ENCODE measurements around the gene NPVF. TPM values are rescaled to one million over a fixed set of nuclear protein-coding genes. Genes with fewer than 3 reads are reported as not detected.

The NPVF gene
- polyA plus RNA-seq, 3 donors, result not detected

DNA sequence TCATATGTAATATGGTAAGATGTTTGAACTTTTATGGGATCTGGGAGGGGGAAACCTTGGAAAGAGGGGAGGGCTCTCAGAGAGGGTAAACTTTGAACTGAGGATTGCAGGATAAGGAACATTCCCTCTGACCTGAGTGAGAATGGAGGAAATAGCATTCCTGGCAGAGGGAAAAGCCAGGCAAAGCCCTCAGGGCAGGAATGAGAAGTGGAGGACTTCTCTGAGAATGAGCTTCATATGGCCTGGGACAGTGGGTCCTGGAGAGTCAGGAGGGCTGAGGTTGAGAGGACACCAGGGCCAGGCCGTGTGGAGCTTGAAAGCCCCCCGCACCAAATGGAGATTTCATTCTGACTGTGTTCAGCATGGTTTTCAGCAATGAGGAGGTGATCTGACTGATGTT is 34.2 kb downstream of the NPVF start:
- Histone ChIP-seq H2AFZ (ENCODE audit: insufficient read depth, low read depth, low read length, poor library complexity, severe bottlenecking) (no peak overlapping the region), H3K9ac (ENCODE audit: insufficient read depth, low read length, poor library complexity, severe bottlenecking) (no peak overlapping the region), H3K9me3 (replicated peaks in 1 of 2; ENCODE audit: control insufficient read depth in 1 of 2, insufficient read depth in 1 of 2, low read length in 2 of 2) (peaks cover 0 to 4% of the 10 kb centered on the region in 2 donors), H3K27ac (ENCODE audit: low read depth in 1 of 2, low read length in 2 of 2) (no peak overlapping the region), H3K4me3 (replicated peaks in 1 of 3; ENCODE audit: low read depth in 2 of 3, low read length in 3 of 3) (no peak overlapping the region), H3K4me2 (replicated peaks; ENCODE audit: extremely low read depth, low read length, poor library complexity, severe bottlenecking) (no peak overlapping the region), H3K4me1 (ENCODE audit: control insufficient read depth in 1 of 2, insufficient read depth in 2 of 2, low read length in 2 of 2) (no peaks in the 10 kb centered on the region), H3K36me3 (replicated peaks in 1 of 2; ENCODE audit: control insufficient read depth in 1 of 2, insufficient read depth in 2 of 2, low read length in 2 of 2) (no peaks in the 10 kb centered on the region), H3K79me2 (ENCODE audit: insufficient read depth, low read length) (no peaks in the 10 kb centered on the region), H4K20me1 (ENCODE audit: insufficient read depth, low read length) (no peaks in the 10 kb centered on the region), H3K27me3 (ENCODE audit: control insufficient read depth in 2 of 2, insufficient read depth in 2 of 2, low read length in 2 of 2) (no peaks in the 10 kb centered on the region)
- TF ChIP-seq CTCF (IDR thresholded peaks at IDR 0.05), result no peak
- no peak for DNase-seq
- peaks cover 3 to 11% (median 4%) of the 10 kb centered on the region in 3 donors for H3K27me3 Mint-ChIP-seq (ENCODE audit: low read depth in 3 of 3)
- H3K4me1 Mint-ChIP-seq, result no peaks in the 10 kb centered on the region
- H3K36me3 Mint-ChIP-seq, result no peaks in the 10 kb centered on the region
- intact Hi-C loops (cut with micrococcal nuclease), result no loop called here
- no peak overlapping the region for H3K4me3 Mint-ChIP-seq
- 91% methylated on average over 2 of the region's 2 CpGs for WGBS (ENCODE audit: insufficient coverage)
- H3K27ac Mint-ChIP-seq, result no peak overlapping the region
- peaks cover 0 to 14% (median 9%) of the 10 kb centered on the region in 7 donors for H3K9me3 Mint-ChIP-seq

GRCh38 chr7:25192043-25192442 is 36.2 kb downstream of the NPVF start:
- Histone ChIP-seq H3K36me3 (replicated peaks in 1 of 2; ENCODE audit: control insufficient read depth in 1 of 2, insufficient read depth in 2 of 2, low read length in 2 of 2) (no peaks in the 10 kb centered on the region), H3K79me2 (ENCODE audit: insufficient read depth, low read length) (no peaks in the 10 kb centered on the region), H3K4me1 (ENCODE audit: control insufficient read depth in 1 of 2, insufficient read depth in 2 of 2, low read length in 2 of 2) (no peaks in the 10 kb centered on the region), H3K9ac (ENCODE audit: insufficient read depth, low read length, poor library complexity, severe bottlenecking) (no peak overlapping the region), H3K27ac (ENCODE audit: low read depth in 1 of 2, low read length in 2 of 2) (no peak overlapping the region), H2AFZ (ENCODE audit: insufficient read depth, low read depth, low read length, poor library complexity, severe bottlenecking) (no peak overlapping the region), H3K27me3 (ENCODE audit: control insufficient read depth in 2 of 2, insufficient read depth in 2 of 2, low read length in 2 of 2) (no peaks in the 10 kb centered on the region), H4K20me1 (ENCODE audit: insufficient read depth, low read length) (no peaks in the 10 kb centered on the region), H3K9me3 (replicated peaks in 1 of 2; ENCODE audit: control insufficient read depth in 1 of 2, insufficient read depth in 1 of 2, low read length in 2 of 2) (peaks cover 0 to 4% of the 10 kb centered on the region in 2 donors), H3K4me2 (replicated peaks; ENCODE audit: extremely low read depth, low read length, poor library complexity, severe bottlenecking) (no peak overlapping the region), H3K4me3 (replicated peaks in 1 of 3; ENCODE audit: low read depth in 2 of 3, low read length in 3 of 3) (no peak overlapping the region)
- no peak for DNase-seq
- H3K27me3 Mint-ChIP-seq (ENCODE audit: low read depth in 3 of 3), result peaks cover 1 to 9% (median 4%) of the 10 kb centered on the region in 3 donors
- no peak overlapping the region for H3K4me3 Mint-ChIP-seq
- no CpG with 5 or more reads among the region's 3 CpGs for WGBS (ENCODE audit: insufficient coverage)
- peaks cover 0 to 19% (median 9%) of the 10 kb centered on the region in 7 donors for H3K9me3 Mint-ChIP-seq
- H3K4me1 Mint-ChIP-seq, result no peaks in the 10 kb centered on the region
- TF ChIP-seq CTCF (IDR thresholded peaks at IDR 0.05), result no peak
- intact Hi-C loops (cut with micrococcal nuclease), result no loop called here
- H3K27ac Mint-ChIP-seq, result no peak overlapping the region
- H3K36me3 Mint-ChIP-seq, result no peaks in the 10 kb centered on the region

All from CD14-positive monocyte (primary cell).